ENCODE results near the gene BCKDHA.

- TF ChIP-seq POLR2AphosphoS5 (IDR thresholded peaks at IDR 0.05) (no peak), CTCF (IDR thresholded peaks at IDR 0.05) (no peak), POLR2A (IDR thresholded peaks at IDR 0.05) (no peak)
Observed at GRCh38 chr19:41443813-41444455, 46.3 kb downstream of the BCKDHA start.
